Eye (tissue), 1 donor: ENCODE data around the gene TRAPPC6A.
A peak's percentile ranks its signal among the peaks of the same experiment; 100 is the strongest.
"Not testable (repeated sequence)": the region's sequence is repeated elsewhere in the genome, so short reads cannot be mapped to it uniquely, and the experiment has no call there.

Experiments
- DNase-seq: peaks from one replicate; pipeline ENCODE4 v3.0.0-alpha.2; 2015

Gene TRAPPC6A

GRCh38 chr19:45125360-45125759, 52.7 kb downstream of the TRAPPC6A start:
- DNase-seq, result no peak

- DNase-seq, result no peak
Measured at GRCh38 chr19:45124021-45124420, 54.0 kb downstream of the TRAPPC6A start.

GRCh38 chr19:45123440-45123850, 54.6 kb downstream of the TRAPPC6A start:
- peak; percentile 72 for DNase-seq

DNA sequence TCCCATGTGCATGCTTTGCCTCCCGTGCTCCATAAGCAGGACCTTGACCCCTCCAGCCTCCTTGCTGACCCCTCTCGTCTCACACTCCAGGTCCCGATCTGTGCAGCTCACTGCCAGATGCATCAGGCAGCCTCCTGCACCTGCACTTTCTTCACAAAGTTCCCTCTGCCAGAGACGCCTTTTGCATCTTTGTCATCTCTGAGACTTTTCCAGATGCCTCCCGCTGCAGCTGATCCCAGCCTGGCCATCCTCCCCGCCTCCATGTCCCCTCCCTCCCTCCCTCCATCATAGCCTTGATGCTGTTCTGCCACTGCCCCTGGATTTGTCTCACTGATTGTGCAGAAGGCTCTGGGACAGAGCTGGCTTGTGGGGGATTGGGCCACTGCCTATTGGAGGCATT, 55.2 kb downstream of the TRAPPC6A start:
- DNase-seq, result no peak

DNA sequence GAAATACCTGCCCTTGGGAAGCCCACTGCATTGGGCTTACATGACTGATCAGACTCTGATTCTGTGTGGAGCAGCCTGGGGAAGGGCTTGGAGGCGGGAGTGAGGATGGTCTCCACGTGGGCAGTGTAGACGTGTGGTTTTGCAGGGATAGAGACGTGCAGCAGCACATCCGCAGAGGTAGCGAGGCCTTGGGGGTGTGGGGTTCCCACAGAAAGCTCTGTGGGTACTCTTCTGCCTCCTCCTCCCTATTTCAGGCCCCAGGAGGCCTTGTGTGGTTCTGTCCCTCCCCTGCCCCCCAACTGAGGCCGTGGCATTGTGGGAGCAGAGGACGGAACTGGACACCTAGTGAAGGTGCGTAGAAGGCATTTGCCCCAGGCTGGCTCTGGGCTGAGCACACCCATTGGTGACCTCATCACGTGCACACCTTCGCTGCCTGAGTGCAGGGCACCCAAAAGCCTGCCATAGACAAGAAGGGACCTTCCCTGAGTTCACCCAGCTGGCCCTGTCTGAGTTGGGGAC, 56.2 kb downstream of the TRAPPC6A start:
- no peak for DNase-seq

DNA sequence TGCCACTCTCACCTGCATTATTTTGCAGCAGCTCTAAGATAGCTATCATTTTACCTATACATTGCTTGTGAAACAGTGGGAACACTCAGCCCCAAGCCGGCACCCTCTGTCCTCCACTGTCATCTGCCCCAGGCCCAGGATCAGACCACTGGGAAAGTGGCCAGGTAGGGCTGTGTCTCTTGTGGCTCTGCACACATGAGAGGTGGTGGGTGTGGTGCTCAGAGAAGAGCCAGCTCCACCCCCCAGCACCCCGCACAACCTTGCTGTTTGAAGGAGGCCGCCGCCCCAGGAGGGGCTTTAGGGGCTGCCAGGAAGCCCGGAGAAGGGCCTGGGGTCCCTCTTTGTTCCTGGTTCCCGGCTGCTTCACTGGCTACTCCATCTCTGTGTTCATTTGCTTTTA, 58.5 kb downstream of the TRAPPC6A start:
- DNase-seq, result no peak

DNA sequence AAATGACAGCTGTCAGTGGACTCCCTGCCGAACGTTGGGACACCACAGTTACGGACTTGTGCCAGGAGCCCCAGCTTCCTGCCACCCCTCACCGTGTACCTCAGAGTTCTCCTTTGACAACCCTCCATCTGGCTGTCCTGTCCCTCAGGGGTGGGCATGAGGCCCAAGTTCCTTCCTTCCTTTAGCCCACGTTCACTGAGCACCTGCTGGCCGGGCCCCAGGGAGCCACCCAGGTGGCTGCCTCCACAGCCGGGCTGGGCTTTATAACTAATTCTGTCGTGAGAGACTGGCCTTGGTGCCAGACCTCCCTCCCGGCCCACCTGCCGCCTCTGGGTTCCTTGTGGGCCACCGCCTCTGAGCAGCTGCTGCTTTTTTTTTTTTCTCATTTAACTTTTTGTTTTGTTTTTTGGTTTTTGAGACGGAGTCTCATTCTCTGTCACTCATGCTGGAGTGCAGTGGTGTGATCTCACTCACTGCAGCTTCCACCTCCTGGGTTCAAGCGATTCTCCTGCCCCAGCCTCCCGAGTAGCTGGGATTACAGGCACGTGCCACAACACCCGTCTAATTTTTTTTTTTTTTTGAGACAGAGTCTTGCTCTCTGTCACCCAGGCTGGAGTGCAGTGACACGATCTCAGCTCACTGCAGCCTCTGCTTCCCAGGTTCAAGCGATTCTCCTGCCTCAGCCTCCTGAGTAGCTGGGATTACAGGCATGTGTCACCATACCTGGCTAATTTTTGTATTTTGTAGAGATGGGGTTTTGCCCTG, 59.3 kb downstream of the TRAPPC6A start:
- not testable (repeated sequence) for DNase-seq

- DNase-seq, result no peak
Measured at GRCh38 chr19:45118106-45118505, 59.9 kb downstream of the TRAPPC6A start.

DNA sequence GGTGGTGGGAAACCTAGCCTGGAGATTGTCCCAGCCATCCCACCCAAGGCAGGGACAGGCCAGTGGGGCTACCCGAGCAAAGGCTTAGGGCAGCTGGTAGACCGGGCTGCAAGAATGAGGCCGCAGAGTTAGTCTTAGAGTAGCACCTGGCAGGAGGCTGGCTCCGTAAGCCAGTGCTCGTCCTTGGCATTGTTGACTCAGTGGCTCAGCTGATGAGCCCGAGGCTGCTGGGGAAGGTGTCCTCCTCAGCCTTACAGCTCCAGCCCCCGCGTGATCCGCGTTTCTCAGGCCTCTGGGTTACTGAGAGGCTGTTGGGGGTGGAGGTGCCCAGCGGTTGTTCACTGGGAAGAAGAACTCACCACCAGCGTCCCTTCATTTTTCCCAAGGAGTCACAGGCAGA, 60.4 kb downstream of the TRAPPC6A start:
- DNase-seq, result no peak

- DNase-seq, result no peak
Measured at GRCh38 chr19:45117167-45117594, 60.9 kb downstream of the TRAPPC6A start.

GRCh38 chr19:45115809-45116615, 62.0 kb downstream of the TRAPPC6A start:
- peak; percentile 53 for DNase-seq

DNA sequence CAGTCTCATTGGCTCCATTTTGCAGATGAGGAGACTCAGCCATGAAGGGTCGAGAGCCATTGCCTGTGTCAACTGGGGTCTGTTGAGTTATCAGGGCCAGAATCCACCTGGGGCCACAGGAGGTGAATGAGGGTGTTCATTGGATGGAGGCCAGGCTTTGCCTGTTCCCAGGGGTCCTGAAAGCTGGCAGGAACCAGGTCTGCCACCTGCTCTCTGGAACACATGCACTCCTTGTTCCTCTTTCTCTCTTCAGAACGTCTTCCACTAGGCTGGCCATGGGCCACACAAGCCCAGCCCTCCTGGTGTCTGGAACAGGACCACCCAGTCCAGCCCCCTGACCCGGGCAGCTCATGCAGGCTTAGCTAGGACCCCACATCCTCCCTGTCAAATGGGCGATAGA, 63.9 kb downstream of the TRAPPC6A start:
- no peak for DNase-seq

- no peak for DNase-seq
Measured at GRCh38 chr19:45113628-45114027, 64.4 kb downstream of the TRAPPC6A start.
